OCI-LY3 (cell line): ENCODE measurements around the gene NOA1.

ENCODE experiments used
- CTCF ChIP-seq: fragments of 200-600, 300-600 bp; sonication (generic); IDR thresholded peaks from 2 replicates; pipeline ENCODE4 v1.5.1; 2014; ENCODE audit warnings: antibody characterized with exemption, low read length, low read depth
- EZH2phosphoT487 ChIP-seq: fragments of 200-600 bp; shearing (Covaris generic); IDR thresholded peaks from 2 replicates; pipeline ENCODE4 v1.6.1; 2018; ENCODE audit warnings: antibody characterized with exemption, mixed run types, low read depth

GRCh38 chr4:56976283-56976836, 1.0 kb downstream of the NOA1 start:
- TF ChIP-seq CTCF (no peak), EZH2phosphoT487 (no peak)
